Left kidney (tissue), 2 donors: ENCODE data around the gene DPY19L3. TPM values are rescaled to one million over a fixed set of nuclear protein-coding genes. Genes with fewer than 3 reads are reported as not detected.
A peak's percentile ranks its signal among the peaks of the same experiment; 100 is the strongest.
"Not testable (repeated sequence)": the region's sequence is repeated elsewhere in the genome, so short reads cannot be mapped to it uniquely, and the experiment has no call there.

Experiments used
- DNase-seq: peaks from one replicate; pipeline ENCODE4 v3.0.0-alpha.2; 2013
- polyA plus RNA-seq: library from polyadenylated mRNA; unstranded; fragments of 120-200 nt; gene quantifications from one replicate; pipeline ENCODE4 v1.2.1, GENCODE V29; 2013; ENCODE audit not compliant: insufficient read length

The DPY19L3 gene
- polyA plus RNA-seq, 1 donor, result 80.9 TPM

DNA sequence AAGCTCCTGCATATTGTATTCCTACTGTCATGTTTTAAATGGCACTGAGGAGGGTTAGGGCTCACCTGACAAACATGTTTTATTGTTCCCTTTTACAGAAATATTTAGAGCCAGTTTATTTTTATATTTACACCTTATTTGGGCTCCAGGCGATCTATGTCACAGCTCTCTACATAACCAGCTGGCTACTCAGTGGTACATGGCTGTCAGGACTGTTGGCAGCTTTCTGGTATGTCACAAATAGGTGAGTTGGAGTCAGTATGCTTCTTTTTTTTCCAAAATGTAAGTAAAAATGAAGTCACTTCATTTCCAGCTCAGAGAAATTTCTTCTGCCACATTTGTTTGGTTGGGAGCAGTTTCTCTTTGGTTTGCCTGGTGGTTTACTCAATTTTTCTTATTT, 31.5 kb downstream of the DPY19L3 start:
- no peak for DNase-seq

DNA sequence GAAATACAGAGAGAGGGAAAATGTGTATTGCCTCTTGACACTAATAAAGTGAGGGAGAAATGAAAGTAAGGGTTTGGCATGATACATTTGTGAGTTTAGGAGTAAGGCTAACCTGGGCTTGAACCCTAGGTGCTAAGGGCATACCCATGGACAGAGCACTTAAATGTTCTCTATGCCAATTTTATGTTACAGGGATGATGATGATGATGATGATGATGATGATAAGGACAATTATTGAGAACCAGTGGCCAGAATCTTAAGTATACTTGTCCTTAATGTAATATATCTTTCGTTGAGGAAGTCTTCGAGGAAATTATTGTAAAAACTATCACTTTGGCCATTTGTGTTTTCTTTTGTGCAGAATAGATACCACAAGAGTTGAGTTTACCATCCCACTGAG, 33.2 kb downstream of the DPY19L3 start:
- no peak for DNase-seq

DNA sequence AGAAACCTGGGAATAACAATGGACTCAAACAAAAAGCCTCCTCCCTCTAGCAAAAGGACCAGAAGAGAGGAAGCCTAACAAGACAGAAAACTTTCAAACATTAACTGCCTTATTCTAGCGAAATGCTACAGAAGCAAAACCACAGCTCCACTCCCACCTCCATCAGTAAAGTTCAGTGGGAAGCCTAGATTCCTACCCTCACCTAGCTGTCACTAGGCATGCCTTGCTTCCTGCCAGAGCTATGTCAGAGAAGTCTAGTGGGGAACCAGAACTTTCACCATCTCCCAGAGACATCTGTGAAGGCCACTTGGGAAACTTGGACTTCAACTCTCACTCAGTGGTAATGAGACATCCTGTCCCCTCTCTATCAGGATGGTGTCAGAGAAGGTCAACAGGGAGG, 37.1 kb downstream of the DPY19L3 start:
- DNase-seq, result no peak

DNA sequence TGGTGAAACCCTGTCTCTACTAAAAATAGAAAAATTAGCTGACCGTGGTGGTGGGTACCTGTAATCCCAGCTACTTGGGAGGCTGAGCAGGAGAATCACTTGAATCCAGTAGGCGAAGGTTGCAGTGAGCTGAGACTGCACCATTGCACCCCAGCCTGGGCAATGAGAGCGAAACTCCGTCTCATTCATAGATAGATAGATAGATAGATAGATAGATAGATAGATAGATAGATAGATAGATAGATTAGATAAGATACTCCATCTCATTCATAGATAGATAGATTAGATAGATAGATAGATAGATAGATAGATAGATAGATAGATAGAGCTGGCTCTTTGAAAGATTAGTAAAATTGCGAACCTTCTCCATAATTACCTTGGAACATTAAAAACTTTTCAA, 42.0 kb downstream of the DPY19L3 start:
- not testable (repeated sequence) for DNase-seq

DNA sequence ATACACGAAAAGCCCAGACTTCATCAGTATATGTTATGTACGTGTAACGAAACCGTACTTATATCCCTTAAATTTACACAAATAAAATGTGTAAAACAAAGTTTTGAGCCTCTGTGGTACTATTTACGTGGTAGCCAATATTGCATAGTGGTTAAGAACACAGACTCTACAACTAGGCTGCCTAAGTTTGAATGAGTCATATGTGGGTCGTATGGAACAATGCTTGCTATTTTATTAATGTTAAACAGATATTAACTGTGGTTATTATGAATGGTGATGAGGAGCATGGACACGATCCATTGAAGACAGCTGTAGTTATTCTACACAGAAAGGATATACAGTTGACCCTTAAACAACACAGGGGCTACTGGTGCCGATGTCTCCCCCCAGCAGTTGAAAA, 42.5 kb downstream of the DPY19L3 start:
- no peak for DNase-seq

DNA sequence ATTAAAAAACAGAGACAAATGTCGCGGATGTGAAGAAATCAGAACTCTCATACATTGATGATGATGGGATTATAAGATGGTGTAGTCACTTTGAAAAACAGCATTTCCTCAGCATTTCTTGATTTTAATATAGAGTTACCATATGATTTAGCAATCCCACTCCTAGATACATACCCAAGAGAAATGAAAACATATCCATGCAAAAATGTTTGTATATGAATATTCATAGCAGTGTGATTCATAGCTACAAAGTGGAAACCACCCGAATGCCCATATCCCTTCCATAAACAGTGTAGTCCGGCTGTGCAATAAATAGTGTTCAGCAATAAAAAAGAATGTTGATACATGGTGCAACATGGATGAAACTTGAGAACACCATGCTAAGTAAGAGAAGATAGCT, 44.6 kb downstream of the DPY19L3 start:
- DNase-seq, result no peak

DNA sequence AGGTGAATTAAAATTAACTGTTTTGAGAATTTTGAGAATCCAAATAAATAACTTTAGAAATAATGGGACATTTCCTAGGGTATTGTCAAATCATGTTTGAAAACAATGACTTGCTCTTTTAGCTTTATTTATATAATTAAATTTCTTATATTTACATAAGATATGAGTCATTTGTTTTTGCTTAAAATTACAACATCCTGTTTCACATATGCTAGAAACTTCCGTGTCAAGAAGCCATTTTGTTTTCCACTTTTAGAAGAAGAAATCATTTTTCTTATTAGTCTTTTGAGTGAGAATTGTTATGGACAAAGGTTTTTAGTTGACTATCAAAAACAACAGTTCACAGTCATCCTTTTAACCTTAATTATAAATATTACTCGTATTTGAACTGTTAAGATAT, 48.2 kb downstream of the DPY19L3 start:
- DNase-seq, result no peak

DNA sequence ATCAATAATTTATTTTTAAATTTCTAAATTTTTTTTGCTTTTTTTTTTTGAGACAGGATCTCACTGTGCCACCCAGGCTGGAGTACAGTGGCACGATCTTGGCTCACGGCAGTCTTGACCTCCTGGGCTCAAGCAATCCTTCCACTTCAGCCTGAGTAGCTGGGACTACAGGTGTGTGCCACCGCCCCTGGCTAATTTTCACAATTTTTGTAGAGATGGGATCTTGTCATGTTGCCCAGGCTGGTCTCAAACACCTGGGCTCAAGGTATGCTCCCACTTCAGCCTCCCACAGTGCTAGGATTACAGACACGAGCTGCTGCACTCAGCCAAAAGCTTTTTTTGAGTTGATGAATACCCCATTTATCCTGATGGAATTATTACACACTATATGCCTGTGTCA, 50.8 kb downstream of the DPY19L3 start:
- DNase-seq, result no peak

DNA sequence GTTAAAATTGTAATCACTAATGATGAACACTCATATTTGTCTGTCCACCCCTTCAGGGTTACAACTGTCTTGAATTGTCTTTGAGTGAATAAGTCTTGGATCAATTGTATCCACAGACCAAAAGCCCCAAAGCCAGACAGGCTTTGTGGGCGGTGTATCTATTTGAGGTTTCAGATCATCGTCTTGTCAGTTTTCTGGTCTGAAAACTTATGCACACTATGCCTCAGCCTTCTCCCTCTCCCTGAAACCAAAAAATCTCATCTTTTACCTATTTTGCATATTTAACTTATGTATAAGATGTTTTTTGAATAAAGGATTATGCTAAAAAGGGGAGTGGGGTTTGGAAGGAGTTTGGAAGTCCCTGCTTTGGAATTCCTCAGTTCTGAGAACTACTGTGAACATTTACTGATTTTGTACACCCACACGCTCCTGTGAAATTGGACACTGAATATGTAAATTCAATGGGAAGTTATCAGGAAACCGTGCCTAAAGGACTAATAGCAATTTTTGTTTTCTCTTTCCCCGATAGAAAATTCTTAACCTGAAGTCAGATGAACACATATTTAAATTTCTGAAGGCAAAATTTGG, 52.1 kb downstream of the DPY19L3 start:
- DNase-seq, result no peak

DNA sequence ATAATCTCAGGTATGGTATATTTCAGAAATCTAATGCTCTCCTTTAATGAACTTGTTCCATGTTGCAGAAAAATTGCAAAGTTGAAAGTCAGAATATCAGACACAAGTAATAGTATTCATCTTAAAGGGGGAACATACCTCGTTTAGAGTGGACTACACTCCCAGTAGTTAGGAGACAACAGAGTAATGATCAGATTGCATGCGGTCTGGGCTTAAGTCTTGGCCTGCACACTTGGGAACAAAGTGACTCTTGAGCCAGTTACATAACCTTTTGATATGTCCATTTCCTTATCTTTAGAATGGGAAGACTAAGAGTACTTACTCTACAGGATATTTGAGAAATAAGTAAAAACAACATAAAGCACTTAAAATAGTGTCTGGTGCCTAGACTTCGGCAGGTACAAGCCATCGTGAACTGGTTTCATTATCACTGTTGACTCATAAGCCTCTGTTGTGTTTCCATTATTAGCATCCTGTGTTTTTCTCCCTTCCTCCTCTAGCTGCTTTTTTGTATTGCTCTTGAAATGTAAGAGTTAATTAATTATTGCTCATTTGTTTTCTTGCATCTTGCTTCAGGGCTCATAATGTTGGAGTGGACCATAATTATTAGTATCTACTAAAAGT, 53.0 kb downstream of the DPY19L3 start:
- no peak for DNase-seq

DNA sequence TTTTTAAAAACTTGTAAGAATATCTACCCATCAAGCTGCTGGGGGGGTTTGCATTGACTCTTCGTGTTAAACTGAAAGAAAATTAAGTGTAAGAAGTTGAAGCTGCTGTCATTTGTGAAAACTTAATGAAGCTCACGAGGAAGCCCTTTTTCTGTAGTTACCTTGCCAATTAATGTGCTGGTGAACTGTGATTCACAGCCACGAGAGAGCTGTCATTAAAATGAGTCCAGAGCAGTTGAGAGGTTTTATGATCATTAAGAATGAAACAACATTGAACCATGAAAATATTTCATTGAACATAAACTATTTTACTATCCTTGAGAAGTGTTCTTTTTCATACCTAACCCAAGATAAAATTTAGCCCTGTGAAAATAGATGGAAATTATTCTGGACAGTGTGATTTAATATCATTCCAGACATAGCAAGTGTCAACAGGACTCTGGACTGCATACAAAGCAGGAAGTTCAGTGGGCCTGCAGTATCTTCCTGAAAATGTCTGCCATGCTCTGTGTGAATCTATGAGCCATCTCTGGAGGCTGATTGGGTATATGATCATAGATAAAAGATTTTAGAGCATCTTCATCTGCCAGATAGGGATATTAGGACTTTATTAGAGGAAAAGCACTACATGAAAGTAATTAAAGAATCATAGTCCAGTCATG, 53.8 kb downstream of the DPY19L3 start:
- DNase-seq, result no peak

DNA sequence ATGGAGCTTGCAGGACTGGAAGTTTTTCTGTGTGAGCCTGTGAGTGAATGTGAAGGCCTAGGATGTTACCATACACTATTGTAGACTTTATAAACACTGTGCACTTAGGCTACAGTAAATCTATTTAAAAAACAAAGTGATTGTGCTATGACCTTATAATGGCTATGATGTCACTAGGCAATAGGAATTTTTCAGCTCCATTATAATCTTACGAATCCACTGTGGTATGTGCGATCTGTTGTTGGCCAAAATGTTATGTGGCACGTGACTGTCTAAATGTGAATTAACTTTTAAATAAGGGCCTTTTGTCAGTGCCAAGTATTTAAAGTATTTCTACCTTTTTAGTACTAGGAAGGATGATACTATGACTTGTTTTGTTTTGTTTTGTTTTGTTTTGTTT, 54.9 kb downstream of the DPY19L3 start:
- no peak for DNase-seq

DNA sequence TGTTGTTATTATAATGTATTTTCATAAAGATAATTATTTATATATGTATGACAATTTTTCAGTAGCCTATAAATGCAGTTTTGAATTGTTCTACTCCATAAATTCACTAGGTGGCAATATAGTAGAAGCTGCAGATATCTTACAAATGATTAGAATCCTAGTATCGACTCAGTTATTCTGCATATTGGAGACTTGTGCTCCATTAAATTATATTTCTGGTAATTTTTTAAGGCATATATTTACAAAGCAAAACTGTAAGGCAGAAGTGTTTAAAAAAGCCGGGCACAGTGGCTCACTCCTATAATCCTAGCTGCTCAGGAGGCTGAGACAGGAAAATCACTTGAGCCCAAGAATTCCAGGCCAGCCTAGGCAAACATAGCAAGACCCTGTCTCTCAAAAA, 58.7 kb downstream of the DPY19L3 start:
- DNase-seq, result no peak

DNA sequence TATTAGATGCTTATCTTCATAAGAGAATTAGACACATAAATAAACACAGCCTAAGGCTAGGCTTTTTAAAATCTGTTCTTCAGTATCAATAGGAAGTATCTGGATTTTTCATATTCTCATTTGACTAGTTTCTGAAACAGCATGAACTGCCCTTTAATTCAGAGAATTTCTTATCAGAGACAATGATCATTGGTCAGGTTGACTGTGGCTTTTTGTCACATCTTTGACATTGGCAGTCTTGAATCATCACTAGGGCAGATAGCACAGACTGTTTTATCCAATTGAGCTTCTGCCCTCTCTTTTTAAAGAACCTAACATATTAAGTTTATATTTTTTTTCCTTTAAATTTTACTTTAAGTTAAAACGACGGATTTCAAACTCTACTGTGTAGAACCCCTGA, 59.6 kb downstream of the DPY19L3 start:
- no peak for DNase-seq

DNA sequence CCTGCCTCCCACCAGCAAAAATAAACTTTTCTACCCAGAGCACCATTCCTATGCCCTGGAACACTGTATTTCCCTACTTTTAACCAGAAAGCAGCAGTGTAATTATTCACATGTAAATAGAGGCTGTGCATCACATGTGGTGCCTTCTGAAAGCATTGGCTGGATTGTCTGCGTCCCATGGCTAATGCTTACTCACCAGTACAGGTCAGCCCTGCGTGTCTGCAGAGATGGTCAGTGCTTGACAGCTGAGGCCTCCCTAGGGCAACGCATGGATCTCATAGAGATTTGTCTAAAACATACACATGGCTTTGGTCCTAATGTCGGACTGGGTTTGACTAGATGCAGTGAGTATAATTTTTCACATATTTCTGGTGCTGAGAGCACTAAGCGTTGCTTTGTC, 64.2 kb downstream of the DPY19L3 start:
- no peak for DNase-seq

DNA sequence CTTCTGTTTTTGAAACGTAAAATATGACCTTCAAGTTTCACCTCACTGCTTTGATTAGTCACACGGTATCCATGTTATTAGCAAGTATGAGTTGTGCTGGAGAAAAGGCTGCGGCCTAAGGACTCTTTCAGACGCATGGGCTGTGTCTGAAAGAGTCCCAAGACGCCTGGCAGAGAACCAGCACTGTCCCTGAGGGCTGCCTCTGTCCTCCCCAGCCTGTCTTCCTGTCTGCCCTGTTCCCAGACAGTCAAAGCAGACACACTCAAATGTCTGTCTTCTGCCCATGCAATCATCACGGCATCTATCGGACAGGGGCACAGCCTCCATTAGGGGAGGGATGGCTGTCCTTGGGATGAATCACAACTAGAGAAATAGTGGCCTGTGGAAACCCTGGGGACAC, 65.5 kb downstream of the DPY19L3 start:
- no peak for DNase-seq

DNA sequence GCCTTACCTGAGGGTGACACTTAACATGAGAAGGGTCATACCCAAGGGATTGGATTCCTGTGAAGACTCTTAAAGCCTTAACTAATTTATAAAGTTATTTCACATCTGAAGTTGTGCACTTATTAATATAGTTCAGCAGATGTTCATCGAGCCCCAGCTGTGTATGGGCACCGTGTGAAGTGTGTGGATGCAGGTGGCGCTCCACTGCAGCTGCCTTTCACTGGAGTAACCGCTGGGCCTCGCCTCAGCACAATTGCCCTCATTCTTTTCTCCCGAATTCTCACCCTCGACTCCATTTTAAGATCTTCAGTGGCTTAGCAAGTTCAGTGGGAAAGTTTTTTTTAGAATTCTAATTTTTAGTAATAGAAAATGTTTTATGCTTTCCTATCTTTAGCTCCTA, 66.2 kb downstream of the DPY19L3 start:
- no peak for DNase-seq

DNA sequence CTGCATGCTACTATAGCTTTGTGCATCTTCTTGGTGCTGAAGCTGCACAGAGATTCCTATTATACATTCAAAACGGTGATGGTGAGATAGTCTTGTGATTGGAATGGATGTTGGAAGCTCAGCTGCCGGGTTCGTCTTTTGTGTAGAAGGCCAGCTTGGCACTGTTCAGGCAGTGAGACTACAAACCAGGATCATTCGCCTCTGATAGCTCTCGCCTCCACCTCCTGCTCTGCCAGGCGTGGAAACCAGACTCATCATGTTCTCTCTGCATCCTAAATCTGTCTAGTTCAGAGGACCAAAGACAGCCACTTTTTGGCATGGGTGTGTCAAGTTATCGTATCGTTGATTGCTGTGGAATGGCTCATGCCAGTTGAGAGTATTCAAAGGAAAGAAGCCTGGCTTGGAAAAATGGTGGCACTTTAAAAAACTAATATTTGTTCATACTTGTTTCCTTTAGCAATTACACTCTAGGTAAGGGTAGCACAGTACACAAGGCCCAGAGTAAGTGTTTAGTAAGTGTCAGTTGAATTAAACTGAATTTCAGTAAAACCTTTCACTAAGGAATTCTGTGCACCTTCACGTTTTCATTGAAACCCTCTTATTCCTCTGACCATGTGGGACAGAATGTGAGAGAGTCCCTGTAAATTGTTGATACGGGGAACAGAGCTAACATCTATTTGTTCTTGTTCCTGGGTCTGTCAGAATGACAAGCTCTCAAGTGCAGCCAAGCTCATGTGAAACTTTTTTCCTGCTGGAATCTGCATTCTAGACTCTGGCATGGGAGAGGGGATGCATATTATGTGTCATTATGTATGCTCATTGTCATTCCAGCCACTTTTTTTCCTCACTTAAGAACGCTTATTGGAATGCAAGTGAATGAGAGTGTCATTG, 69.8 kb downstream of the DPY19L3 start:
- DNase-seq, result no peak

DNA sequence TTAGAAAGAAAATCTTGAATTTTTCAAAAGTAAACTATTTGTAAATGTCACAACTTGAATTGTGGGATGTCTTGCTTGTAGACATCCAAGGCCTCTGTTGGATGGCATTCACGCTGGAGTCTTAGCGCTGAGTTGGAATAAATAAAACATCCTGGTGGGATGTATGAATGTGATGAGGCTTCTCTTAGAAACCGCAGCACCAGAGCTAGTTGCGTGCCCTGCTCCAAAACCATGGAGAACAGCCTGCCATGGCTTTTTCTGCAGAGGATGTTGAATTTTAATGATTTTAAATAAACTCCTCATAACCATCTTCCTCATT, 70.4 kb downstream of the DPY19L3 start:
- no peak for DNase-seq

DNA sequence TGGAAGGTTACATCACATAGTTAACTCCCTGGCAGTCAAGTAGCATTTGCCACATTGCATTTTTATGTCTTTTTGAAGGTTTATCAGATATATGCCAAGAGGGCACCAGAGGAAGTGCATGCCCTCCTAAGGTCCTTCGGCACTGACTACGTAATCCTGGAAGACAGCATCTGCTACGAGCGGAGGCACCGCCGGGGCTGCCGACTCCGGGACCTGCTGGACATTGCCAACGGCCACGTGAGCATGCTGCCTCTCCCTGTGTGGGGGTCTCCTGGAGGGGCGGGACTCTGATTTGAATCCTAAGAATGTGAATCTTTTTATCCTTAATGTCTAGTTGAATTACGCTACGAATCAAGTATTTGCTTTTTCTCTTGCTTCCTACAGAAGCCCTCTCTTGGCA, 74.8 kb downstream of the DPY19L3 start:
- no peak for DNase-seq

DNA sequence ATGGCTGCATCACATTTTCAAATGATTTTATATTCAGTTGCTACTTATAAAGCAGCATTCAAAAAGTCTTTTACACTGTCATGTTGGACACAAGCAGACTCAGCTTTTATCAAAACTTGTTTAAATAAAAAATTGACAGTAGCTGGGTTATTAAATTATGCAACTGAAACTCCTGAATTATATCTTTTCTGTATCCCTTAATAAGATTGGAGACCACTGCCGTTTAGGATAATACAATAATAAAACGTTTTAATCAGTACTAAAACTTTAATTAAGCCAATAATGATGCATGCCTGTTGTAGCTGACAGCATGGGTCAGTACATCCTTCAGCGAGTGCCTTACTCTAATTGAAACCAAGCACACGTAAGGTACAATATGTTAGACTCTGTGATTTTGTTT, 78.0 kb downstream of the DPY19L3 start:
- no peak for DNase-seq

DNA sequence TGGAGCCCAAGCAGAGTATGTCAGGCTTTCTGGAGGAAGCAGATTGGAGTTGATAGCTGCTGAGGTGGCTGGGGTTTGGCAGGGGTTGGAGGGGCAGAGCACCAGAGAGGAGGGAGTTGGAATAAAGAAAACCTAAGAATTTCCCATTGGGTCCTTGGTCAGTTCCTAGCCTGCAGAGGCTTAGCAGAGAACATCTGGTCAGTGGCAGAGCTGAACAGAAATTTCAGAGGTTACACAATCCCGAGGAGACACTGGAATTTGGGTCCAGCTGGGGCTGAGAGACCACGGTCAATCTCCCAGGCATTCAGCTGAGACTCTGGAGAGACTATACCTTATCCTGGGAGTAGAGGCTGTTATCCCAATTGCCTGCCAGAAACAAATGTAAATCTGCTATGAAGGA, 84.4 kb downstream of the DPY19L3 start:
- no peak for DNase-seq

DNA sequence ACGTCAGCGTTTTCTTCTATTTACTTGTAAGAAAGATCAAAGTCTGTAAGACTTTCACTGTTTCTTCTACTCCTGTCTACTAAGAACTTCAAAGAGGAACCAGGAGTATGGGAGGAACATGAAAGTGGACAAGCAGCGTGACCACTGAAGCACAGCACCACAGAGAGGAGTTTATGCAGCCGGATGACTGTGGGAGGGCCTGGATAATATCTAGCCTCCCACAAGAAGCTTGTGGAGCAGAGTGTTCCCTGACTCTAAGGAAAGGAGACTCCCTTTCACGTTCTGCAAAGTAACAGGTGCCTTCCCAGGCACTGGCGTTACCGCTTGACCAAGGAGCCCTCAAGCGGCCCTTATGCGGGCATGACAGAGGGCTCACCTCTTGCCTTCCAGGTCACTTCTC, 91.8 kb downstream of the DPY19L3 start:
- peak; percentile 13 for DNase-seq
